ENCODE data around the gene SYTL3. TPM values are rescaled to one million over a fixed set of nuclear protein-coding genes. Genes with fewer than 3 reads are reported as not detected.

The SYTL3 gene
- total RNA-seq, 4 donors from 2014 or later = 4.8 to 10.1 (median 7.6) TPM

DNA sequence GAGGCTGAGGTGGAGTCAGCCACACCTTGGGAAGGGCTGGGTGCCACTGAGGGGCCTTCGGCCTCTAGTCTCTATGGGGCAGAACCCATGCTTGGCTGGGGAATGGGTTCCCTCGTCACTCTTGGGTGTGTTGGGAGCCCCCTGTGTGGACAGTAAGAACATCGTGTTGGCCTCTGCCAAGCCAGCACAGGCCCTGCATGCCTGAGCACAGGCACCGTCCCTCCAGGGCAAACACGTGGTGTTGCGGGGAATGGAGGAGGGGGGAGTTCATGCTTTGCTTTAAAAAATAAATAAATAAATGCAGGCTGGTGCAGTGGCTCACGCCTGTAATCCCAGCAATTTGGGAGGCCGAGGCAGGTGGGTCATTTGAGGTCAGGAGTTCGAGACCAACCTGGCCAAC is 106.3 kb downstream of the SYTL3 start:
- 86% methylated on average over 9 of the region's 9 CpGs for WGBS

DNA sequence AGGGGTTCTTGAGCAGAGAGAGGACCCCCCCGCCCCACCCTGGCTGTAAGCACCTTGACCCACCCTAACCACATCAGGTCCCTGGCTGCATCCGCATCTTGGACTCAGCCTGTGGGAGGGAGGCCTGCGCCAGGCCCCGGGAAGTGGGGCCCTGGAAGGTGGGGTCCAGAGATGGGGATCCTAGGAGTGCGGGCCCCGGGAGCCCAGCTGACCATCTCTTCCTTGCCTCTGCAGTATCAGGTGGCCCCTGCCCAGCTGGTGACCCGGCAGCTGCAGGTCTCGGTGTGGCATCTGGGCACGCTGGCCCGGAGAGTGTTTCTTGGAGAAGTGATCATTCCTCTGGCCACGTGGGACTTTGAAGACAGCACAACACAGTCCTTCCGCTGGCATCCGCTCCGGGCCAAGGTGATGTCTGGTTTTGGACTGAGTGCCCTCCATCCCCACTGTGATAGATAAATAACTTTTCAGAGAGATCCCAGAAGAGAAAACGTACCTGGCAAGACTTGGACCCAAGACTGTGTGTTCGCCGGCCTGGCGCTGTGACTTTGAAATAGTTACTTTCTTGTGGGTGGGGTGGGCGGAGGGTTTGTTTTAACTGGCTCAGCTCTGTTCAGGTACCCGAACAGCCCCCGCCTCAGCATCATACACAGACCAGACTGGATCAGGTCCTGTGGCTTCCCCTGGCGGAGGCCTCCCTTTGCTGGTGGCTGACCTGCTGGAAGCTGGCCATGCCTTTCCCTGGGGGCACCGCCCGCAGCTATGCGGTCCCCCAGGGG is 107.3 kb downstream of the SYTL3 start:
- WGBS = 92% methylated on average over 18 of the region's 25 CpGs
- H3K27ac ChIP-seq (replicated peaks in 1 of 4) = no peak overlapping the region

More for the DNA sequence above, 106.3 kb downstream of the SYTL3 start:
- H3K4me1 ChIP-seq = peaks cover 9 to 22% (median 16%) of the 10 kb centered on the region in 4 donors
- TF ChIP-seq CTCF (IDR thresholded peaks at IDR 0.05) = no peak
- DNase-seq (ENCODE audit: extremely low spot score) = no peak
- H3K4me3 ChIP-seq = no peak overlapping the region
- no peaks in the 10 kb centered on the region for H3K27me3 ChIP-seq
- peaks cover 0 to 8% (median 2%) of the 10 kb centered on the region in 4 donors for H3K36me3 ChIP-seq
- no peaks in the 10 kb centered on the region for H3K9me3 ChIP-seq
- intact Hi-C loops (cut with DNase I) = no loop called here
- no peak overlapping the region for H3K27ac ChIP-seq (replicated peaks in 1 of 4)

DNA sequence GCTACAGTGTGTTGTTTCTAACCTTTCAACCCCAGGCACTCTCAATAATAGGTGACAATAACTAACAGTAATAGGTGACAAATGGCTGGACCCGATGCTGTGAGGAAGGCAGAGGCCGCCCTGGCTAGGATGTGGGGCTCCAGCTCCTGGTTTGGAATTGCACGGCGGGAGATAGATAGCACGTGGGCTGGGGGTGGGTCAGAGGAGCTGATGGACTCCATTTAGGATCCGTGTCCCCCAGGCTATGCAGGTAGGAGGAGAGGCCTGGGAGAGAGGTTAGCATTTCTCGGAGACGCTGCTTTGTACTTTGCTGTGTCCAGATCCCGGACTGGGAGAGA is 107.9 kb downstream of the SYTL3 start:
- H3K9me3 ChIP-seq = no peaks in the 10 kb centered on the region
- intact Hi-C loops (cut with DNase I) = no loop called here
- H3K36me3 ChIP-seq = peaks cover 0 to 8% (median 2%) of the 10 kb centered on the region in 4 donors
- TF ChIP-seq POLR2AphosphoS5 (IDR thresholded peaks at IDR 0.05) = no peak
- no peak for TF ChIP-seq CTCF (IDR thresholded peaks at IDR 0.05)
- TF ChIP-seq POLR2A (IDR thresholded peaks at IDR 0.05; ENCODE audit: low read depth) = no peak
- TF ChIP-seq EP300 (IDR thresholded peaks at IDR 0.05) = no peak
- peaks cover 1 to 6% (median 5%) of the 10 kb centered on the region in 4 donors for H3K4me1 ChIP-seq
- DNase-seq (ENCODE audit: extremely low spot score) = no peak
- no peaks in the 10 kb centered on the region for H3K27me3 ChIP-seq
- no peak overlapping the region for H3K4me3 ChIP-seq
- 94% methylated on average over 6 of the region's 9 CpGs for WGBS
- H3K27ac ChIP-seq (replicated peaks in 1 of 4) = no peak overlapping the region

More for the DNA sequence above, 107.3 kb downstream of the SYTL3 start:
- Histone ChIP-seq H3K4me1 (peaks cover 7 to 11% (median 11%) of the 10 kb centered on the region in 4 donors), H3K36me3 (peaks cover 0 to 8% (median 2%) of the 10 kb centered on the region in 4 donors), H3K9me3 (no peaks in the 10 kb centered on the region), H3K4me3 (no peak overlapping the region), H3K27me3 (no peaks in the 10 kb centered on the region)
- no peak for DNase-seq (ENCODE audit: extremely low spot score)
- intact Hi-C loops (cut with DNase I) = no loop called here
- TF ChIP-seq EP300 (IDR thresholded peaks at IDR 0.05) (no peak), POLR2AphosphoS5 (IDR thresholded peaks at IDR 0.05) (no peak)

DNA sequence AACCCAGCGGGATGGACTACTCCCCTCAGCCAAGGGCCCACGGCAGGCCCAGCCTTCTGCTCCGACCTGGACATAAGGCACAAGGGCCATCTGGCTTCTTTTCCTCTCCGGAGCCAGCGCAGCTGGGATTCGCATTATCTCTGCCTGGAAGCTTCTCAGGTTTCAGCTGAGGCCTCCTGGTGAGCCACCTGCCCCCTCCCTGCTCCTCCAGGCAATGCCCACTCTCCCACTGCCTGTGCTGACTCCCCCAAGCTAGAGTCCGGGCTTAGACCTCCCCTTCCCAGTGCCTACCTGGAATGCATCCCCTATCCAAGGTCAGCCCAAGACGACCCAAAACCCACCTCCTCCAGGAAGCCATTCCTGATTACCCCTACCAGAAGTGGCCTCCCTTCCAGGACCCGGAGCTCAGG is 108.6 kb downstream of the SYTL3 start:
- intact Hi-C loops (cut with DNase I) = no loop called here
- no peak for TF ChIP-seq POLR2AphosphoS5 (IDR thresholded peaks at IDR 0.05)
- no peak for TF ChIP-seq CTCF (IDR thresholded peaks at IDR 0.05)
- no peak for TF ChIP-seq POLR2A (IDR thresholded peaks at IDR 0.05; ENCODE audit: low read depth)
- TF ChIP-seq EP300 (IDR thresholded peaks at IDR 0.05) = no peak
- no peak for DNase-seq (ENCODE audit: extremely low spot score)
- Histone ChIP-seq H3K36me3 (peaks cover 0 to 8% (median 2%) of the 10 kb centered on the region in 4 donors), H3K27ac (replicated peaks in 1 of 4) (no peak overlapping the region), H3K4me1 (peaks cover 0 to 7% (median 6%) of the 10 kb centered on the region in 4 donors), H3K4me3 (no peak overlapping the region), H3K27me3 (no peaks in the 10 kb centered on the region), H3K9me3 (no peaks in the 10 kb centered on the region)
- whole genome bisulfite sequencing = 68% methylated on average over 9 of the region's 9 CpGs

DNA sequence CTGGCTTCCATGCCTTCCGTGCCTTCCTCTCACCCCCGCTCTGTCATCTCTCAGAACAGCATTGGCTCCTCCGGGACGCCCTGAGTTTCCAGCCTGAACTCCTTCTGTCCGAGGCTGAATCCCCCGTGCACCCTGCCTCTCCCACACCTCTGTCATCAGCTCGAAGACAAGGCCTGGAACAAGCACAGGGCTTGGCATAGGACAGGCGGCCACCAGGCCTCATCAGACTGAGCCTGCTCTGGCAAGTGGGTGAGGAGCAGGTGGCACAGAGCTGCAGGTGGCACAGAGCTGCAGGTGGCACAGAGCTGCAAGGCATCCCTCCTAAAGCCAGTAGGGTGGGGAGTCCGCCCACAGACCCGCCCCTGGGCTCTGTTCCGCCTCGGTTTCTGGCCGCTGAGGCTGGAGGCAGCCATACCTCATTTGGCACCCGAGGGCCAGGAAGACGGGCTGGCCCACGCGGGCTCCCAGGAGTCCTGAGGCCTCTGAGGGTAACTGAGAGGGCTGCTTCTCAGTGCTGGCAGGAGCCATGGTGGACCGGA is 109.2 kb downstream of the SYTL3 start:
- TF ChIP-seq EP300 (IDR thresholded peaks at IDR 0.05) = no peak
- TF ChIP-seq POLR2AphosphoS5 (IDR thresholded peaks at IDR 0.05) = no peak
- no peak for TF ChIP-seq POLR2A (IDR thresholded peaks at IDR 0.05; ENCODE audit: low read depth)
- WGBS = 84% methylated on average over 18 of the region's 18 CpGs
- Histone ChIP-seq H3K36me3 (peaks cover 0 to 12% (median 2%) of the 10 kb centered on the region in 4 donors), H3K4me1 (peaks cover 0 to 13% (median 11%) of the 10 kb centered on the region in 4 donors), H3K9me3 (no peaks in the 10 kb centered on the region), H3K27ac (replicated peaks in 1 of 4) (no peak overlapping the region), H3K27me3 (no peaks in the 10 kb centered on the region), H3K4me3 (no peak overlapping the region)
- DNase-seq (ENCODE audit: extremely low spot score) = no peak
- intact Hi-C loops (cut with DNase I) = no loop called here
